Raji (cell line): ENCODE results near the gene TET2.

ENCODE experiments used
- POLR2A ChIP-seq: IDR thresholded peaks from 2 replicates; pipeline ENCODE4 v1.6.1; 2011; ENCODE audit warnings: low read depth, low read length, control low read depth; ENCODE audit not compliant: insufficient read depth

TET2 gene

GRCh38 chr4:105150503-105150902, 3.8 kb downstream of the TET2 start:
- no peak for TF ChIP-seq POLR2A

GRCh38 chr4:105153749-105154148, 7.1 kb downstream of the TET2 start:
- TF ChIP-seq POLR2A, result no peak

GRCh38 chr4:105154576-105154975, 7.9 kb downstream of the TET2 start:
- TF ChIP-seq POLR2A, result no peak

- TF ChIP-seq POLR2A, result no peak
Measured at GRCh38 chr4:105155426-105155825, 8.8 kb downstream of the TET2 start.

- TF ChIP-seq POLR2A, result no peak
Measured at GRCh38 chr4:105158837-105159236, 12.2 kb downstream of the TET2 start.

- no peak for TF ChIP-seq POLR2A
Measured at GRCh38 chr4:105162123-105162796, 15.6 kb downstream of the TET2 start.

- no peak for TF ChIP-seq POLR2A
Measured at GRCh38 chr4:105164548-105164947, 17.9 kb downstream of the TET2 start.

- TF ChIP-seq POLR2A, result no peak
Measured at GRCh38 chr4:105166066-105166465, 19.4 kb downstream of the TET2 start.

GRCh38 chr4:105170711-105171110, 24.0 kb downstream of the TET2 start:
- TF ChIP-seq POLR2A, result no peak

- TF ChIP-seq POLR2A, result no peak
Measured at GRCh38 chr4:105171912-105172311, 25.2 kb downstream of the TET2 start.

GRCh38 chr4:105174098-105174497, 27.4 kb downstream of the TET2 start:
- TF ChIP-seq POLR2A, result no peak

GRCh38 chr4:105179539-105180401, 33.1 kb downstream of the TET2 start:
- TF ChIP-seq POLR2A, result no peak

GRCh38 chr4:105181259-105181658, 34.6 kb downstream of the TET2 start:
- TF ChIP-seq POLR2A, result no peak

GRCh38 chr4:105182211-105182610, 35.5 kb downstream of the TET2 start:
- TF ChIP-seq POLR2A, result no peak

GRCh38 chr4:105184316-105184980, 37.8 kb downstream of the TET2 start:
- TF ChIP-seq POLR2A, result no peak

GRCh38 chr4:105186701-105187161, 40.1 kb downstream of the TET2 start:
- TF ChIP-seq POLR2A, result no peak
